Mucosa of descending colon (tissue), 3 donors: ENCODE results near the gene MTHFSD. TPM values are rescaled to one million over a fixed set of nuclear protein-coding genes. Genes with fewer than 3 reads are reported as not detected.

Source experiments
- ATAC-seq: fragments of 200-7000 bp; cut with Tn5 transposase; one replicate; pipeline ENCODE4 v1.9.1; 2020; ENCODE audit warnings: mild to moderate bottlenecking, moderate library complexity
- DNase-seq, 3 donors: peaks; one replicate each; pipeline ENCODE4 v3.0.0-alpha.2; 2020
- H3K36me3 ChIP-seq: fragments of 200-600 bp; one replicate; pipeline ENCODE4 v1.8.0; 2021; ENCODE audit warnings: low read depth, mild to moderate bottlenecking
- H3K4me1 ChIP-seq: fragments of 200-600 bp; one replicate; pipeline ENCODE4 v1.8.0; 2021; ENCODE audit warnings: low read depth, mild to moderate bottlenecking
- H3K4me3 ChIP-seq: fragments of 200-600 bp; one replicate; pipeline ENCODE4 v1.8.0; 2021; ENCODE audit warnings: mild to moderate bottlenecking
- H3K9me3 ChIP-seq: fragments of 200-600 bp; one replicate; pipeline ENCODE4 v1.8.0; 2021; ENCODE audit warnings: mild to moderate bottlenecking
- CTCF ChIP-seq: fragments of 200-600 bp; IDR thresholded peaks from one replicate; pipeline ENCODE4 v1.8.0; 2022; ENCODE audit warnings: antibody characterized with exemption, mild to moderate bottlenecking
- intact Hi-C, 2 donors: fragments of 100-400 bp; cut with DNase I in 1 of 2; cut with micrococcal nuclease in 1 of 2; formaldehyde crosslinking; loops; one replicate each; pipeline versions ENCODE4 v1.11.0 to v1.11.1; 2022; cut with DNase I, micrococcal nuclease
- total RNA-seq, 3 donors: library from RNA; stranded (reverse); fragmentation: NEBNext Ultra II Directional in 2 of 3; extraction: Animal tissue kit (Norgen Biotek cat#: 25700) in 2 of 3; gene quantifications; one replicate each; pipeline versions ENCODE4 v1.2.1 to v1.2.4, GENCODE V29; 2021 to 2023
- donor health status: DM: no; HTN: no; CAD: no; lungs with moderate emphysema.
- donor health status: DM: no; HTN: no; CAD: no.
- donor health status: DM: no; HTN: yes; CAD: no.

Gene MTHFSD
- total RNA-seq, 3 donors from 2014 or later = 22.6 to 30.4 (median 25.5) TPM

GRCh38 chr16:86530251-86531190 lies 24.5 kb downstream of the MTHFSD start:
- no peaks in the 10 kb centered on the region for H3K9me3 ChIP-seq
- H3K4me3 ChIP-seq = no peak overlapping the region
- TF ChIP-seq CTCF = no peak
- no peaks in the 10 kb centered on the region for H3K36me3 ChIP-seq
- DNase-seq (no peak), ATAC-seq (no peak)
- no peaks in the 10 kb centered on the region for H3K4me1 ChIP-seq
- intact Hi-C loops = no loop called here

GRCh38 chr16:86529160-86529559 lies 25.9 kb downstream of the MTHFSD start:
- H3K36me3 ChIP-seq = no peaks in the 10 kb centered on the region
- H3K9me3 ChIP-seq = no peaks in the 10 kb centered on the region
- DNase-seq (no peak), ATAC-seq (no peak)
- no peak overlapping the region for H3K4me3 ChIP-seq
- no peaks in the 10 kb centered on the region for H3K4me1 ChIP-seq
- intact Hi-C loops = no loop called here
- TF ChIP-seq CTCF = no peak

- ATAC-seq = no peak
- H3K36me3 ChIP-seq = no peaks in the 10 kb centered on the region
- intact Hi-C loops = no loop called here
- no peak for TF ChIP-seq CTCF
- H3K4me3 ChIP-seq = no peak overlapping the region
- no peaks in the 10 kb centered on the region for H3K4me1 ChIP-seq
- DNase-seq = no peak
- H3K9me3 ChIP-seq = no peaks in the 10 kb centered on the region
These were observed 26.7 kb downstream of the MTHFSD start for GRCh38 chr16:86528061-86528929.

- intact Hi-C loops = no loop called here
- Histone ChIP-seq H3K9me3 (no peaks in the 10 kb centered on the region), H3K4me3 (no peak overlapping the region), H3K36me3 (no peaks in the 10 kb centered on the region), H3K4me1 (no peaks in the 10 kb centered on the region)
- no peak for TF ChIP-seq CTCF
- no peak for DNase-seq
- no peak for ATAC-seq
These were observed 27.7 kb downstream of the MTHFSD start for GRCh38 chr16:86527366-86527765.

GRCh38 chr16:86525696-86526095 lies 29.3 kb downstream of the MTHFSD start:
- H3K4me3 ChIP-seq = no peak overlapping the region
- intact Hi-C loops = no loop called here
- no peaks in the 10 kb centered on the region for H3K9me3 ChIP-seq
- no peaks in the 10 kb centered on the region for H3K36me3 ChIP-seq
- no peak for TF ChIP-seq CTCF
- ATAC-seq (no peak), DNase-seq (no peak)
- no peaks in the 10 kb centered on the region for H3K4me1 ChIP-seq
